C1 segment of cervical spinal cord (tissue), 14 donors: ENCODE results near the gene PDE6C.
"Not testable (repeated sequence)": the region's sequence is repeated elsewhere in the genome, so short reads cannot be mapped to it uniquely, and the experiment has no call there.

Source experiments
- DNase-seq, 14 donors: peaks; one replicate each; lab custom pipeline; 2025; lab: John Stamatoyannopoulos, UW

PDE6C gene

GRCh38 chr10:93630625-93631557 lies 18.6 kb downstream of the PDE6C start:
- DNase-seq, result no peak

DNA sequence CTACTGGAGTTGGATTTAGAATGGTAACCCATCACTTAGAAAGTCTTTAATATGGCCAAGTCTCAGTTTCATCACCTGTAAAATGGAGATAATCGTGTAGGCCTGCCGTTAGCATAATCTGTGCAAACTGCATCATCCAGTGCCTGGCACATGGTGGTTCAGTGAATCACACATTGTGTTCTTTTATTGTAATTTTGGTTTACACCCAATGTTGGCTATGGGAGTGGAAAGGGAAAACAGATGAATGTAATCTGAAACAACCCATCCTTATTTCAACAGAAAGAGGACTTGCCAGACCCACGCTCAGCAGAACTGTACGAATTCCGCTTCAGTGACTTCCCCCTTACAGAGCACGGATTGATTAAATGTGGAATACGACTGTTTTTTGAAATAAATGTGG lies 27.5 kb downstream of the PDE6C start:
- no peak for DNase-seq

GRCh38 chr10:93652857-93653256 lies 40.5 kb downstream of the PDE6C start:
- no peak for DNase-seq

DNA sequence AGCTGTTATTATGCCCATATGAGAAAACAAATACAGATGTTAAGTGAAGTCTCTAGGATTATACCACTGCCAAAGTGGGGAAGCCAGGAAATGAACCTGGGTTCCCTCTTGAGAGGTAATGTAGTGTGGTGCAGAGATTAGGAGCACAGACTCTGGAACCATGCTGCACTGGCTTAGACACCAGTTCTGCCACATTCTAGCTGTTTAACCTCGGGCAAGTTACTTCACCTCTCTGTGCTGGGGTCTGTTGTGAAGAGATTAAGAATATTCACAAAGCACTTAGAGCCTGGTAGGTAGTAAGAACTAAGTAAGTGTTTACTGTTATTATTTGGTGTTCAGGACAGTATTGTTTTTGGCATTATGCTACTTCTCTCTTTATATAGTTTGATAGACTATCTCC lies 41.9 kb downstream of the PDE6C start:
- DNase-seq, result no peak

DNA sequence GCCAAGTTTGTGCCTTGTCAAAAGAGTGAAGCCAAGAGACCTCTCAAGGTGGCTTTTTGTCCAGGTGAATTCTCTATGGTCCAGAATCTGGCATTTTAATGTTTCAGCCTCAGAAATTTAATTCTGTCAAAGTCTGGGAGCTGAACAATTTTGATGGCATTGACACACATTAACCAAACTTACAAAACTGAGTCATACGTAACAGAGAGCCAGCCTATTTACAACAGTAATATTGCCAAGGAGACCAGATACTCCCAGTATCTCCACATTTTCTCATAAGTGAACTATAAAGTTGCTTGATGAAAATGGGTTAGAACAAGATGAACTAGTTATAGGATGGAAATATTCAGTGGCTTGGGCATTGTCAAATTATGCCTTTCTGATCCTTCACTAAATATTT lies 43.8 kb downstream of the PDE6C start:
- no peak for DNase-seq

GRCh38 chr10:93657757-93658156 lies 45.4 kb downstream of the PDE6C start:
- DNase-seq, result no peak

DNA sequence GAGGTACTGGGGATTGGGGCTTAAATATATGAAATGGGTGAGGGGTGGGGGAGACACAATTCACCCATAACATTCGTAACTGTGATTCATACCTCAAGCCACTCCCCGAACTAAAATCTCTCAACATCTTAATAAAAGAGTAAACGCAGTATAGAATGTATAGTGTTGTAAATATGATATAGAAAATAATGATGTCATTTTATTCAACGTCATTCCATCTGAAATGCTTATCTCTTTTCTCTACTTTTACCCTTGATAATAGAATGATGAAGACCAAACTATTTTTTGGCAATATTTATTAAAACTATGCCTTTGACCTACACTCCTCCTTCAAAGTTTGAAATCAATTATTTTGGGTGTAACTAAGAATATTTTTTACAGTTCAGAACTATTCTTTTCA lies 53.7 kb downstream of the PDE6C start:
- DNase-seq, result no peak

- DNase-seq, result no peak
These were observed 55.5 kb downstream of the PDE6C start for GRCh38 chr10:93667795-93668194.

GRCh38 chr10:93670372-93670771 lies 58.0 kb downstream of the PDE6C start:
- no peak for DNase-seq

DNA sequence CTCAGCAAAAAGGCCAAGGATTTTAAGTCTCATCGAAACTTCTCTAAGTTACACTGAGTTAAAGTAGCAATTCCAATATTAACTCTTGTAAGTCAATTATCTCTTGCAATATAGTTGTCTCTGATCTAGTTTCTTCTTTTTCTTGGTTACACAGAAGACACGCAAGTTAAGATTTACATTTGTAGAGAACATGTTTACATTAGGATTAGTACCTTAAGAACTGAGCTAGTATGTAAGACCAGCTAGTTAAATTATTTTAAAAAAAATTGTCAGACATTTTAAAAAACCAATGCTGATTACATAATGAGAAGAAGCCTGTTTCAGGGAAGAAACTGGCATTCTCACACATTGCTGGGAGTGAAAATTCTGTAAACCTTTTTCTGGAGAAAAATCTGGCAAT lies 58.7 kb downstream of the PDE6C start:
- no peak for DNase-seq

GRCh38 chr10:93672022-93672678 lies 59.8 kb downstream of the PDE6C start:
- DNase-seq, result no peak

DNA sequence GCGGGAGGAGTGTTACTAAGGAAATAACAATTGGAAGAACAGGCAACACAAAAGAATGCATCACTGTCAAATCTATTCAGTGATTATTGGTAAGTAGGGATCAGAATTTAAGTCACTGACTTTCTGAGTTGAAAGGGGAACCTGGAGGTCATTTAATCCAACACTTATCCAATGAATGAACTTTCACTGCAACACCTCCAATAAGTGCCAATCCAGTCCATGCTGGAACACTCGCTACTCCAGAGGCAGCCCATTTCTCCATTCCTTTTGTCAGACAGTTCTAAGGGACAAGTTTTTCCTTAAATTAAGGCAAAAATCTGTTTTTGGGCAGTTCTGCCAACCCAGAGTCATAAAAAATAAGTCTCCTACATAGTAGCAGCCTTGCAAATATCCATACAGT lies 60.6 kb downstream of the PDE6C start:
- no peak for DNase-seq

GRCh38 chr10:93673791-93674190 lies 61.5 kb downstream of the PDE6C start:
- no peak for DNase-seq

- DNase-seq, result no peak
These were observed 66.0 kb downstream of the PDE6C start for GRCh38 chr10:93678386-93678785.

GRCh38 chr10:93678805-93679587 lies 66.7 kb downstream of the PDE6C start:
- DNase-seq, result no peak

GRCh38 chr10:93680412-93681047 lies 68.2 kb downstream of the PDE6C start:
- DNase-seq, result peak in 1 of 14 donors; percentile 5

DNA sequence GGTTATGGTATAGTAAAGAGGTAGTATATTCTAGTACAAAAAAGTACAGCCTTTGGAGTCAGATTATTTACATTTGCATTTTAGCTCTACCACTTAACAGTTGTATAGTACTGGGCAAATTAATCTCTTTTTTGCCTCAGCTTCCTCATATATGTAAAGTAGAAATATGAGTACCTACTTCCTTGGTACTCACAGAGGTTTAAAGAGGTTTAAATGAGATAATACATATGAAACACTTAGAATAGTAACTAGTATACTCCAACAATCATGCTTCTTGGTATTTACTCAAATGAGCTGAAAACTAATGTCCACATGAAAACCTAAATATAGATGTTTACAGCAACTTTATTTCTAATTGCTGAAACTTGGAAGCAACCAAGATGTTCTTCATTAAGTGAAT lies 75.4 kb downstream of the PDE6C start:
- no peak for DNase-seq

DNA sequence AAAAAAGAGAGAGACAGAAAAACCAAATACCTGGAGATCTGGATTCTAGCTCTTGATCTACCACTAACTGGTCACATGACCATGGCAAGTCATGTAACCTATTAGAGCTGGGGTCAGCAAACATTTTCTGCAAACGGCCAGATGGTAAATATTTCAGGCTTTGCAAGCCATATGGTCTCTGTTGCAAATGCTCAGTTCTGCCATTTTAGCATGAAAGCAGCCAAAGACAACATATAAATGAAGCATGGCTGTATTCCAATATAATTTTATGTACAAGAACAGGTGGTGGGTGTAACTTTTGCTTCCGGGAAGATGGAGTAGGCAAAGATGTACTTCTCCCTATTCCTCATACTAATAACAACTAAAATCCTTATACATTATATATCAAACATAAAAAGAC lies 83.4 kb downstream of the PDE6C start:
- DNase-seq, result no peak

- not testable (repeated sequence) for DNase-seq
These were observed 84.2 kb downstream of the PDE6C start for GRCh38 chr10:93696582-93696981.

- DNase-seq, result no peak
These were observed 84.9 kb downstream of the PDE6C start for GRCh38 chr10:93697207-93697606.

GRCh38 chr10:93701866-93702209 lies 89.5 kb downstream of the PDE6C start:
- peak in 6 of 14 donors; percentile 41 to 71 (median 48) for DNase-seq
